Right lobe of liver (tissue), 4 donors: ENCODE measurements around the gene WBP2NL.

ENCODE experiments used
- CTCF ChIP-seq, 4 donors: fragments of 200-600 bp in 3 of 4; fragments of 450-650 bp in 1 of 4; IDR thresholded peaks; one replicate each; pipeline versions ENCODE4 v1.5.1 to v1.8.0; 2016 to 2022; ENCODE audit warnings: antibody characterized with exemption in 4 of 4, mild to moderate bottlenecking in 2 of 4
- POLR2A ChIP-seq: fragments of 450-650 bp; IDR thresholded peaks from one replicate; pipeline ENCODE4 v1.6.1; 2017; ENCODE audit warnings: antibody characterized with exemption, mild to moderate bottlenecking
- donor health status: DM: no; HTN: no; CAD: no.
- donor health status: DM: no; HTN: no; CAD: no.
- donor health status: DM: no; HTN: yes; CAD: no.

- no peak for TF ChIP-seq CTCF (IDR thresholded peaks at IDR 0.05)
- no peak for TF ChIP-seq POLR2A
These were observed 74.2 kb downstream of the WBP2NL start for GRCh38 chr22:42072606-42073330.
